ENCODE data around the gene TUBGCP2.

Gene TUBGCP2

GRCh38 chr10:133306097-133306476 lies 2.6 kb downstream of the TUBGCP2 start:
- TF ChIP-seq, protein P1, sequence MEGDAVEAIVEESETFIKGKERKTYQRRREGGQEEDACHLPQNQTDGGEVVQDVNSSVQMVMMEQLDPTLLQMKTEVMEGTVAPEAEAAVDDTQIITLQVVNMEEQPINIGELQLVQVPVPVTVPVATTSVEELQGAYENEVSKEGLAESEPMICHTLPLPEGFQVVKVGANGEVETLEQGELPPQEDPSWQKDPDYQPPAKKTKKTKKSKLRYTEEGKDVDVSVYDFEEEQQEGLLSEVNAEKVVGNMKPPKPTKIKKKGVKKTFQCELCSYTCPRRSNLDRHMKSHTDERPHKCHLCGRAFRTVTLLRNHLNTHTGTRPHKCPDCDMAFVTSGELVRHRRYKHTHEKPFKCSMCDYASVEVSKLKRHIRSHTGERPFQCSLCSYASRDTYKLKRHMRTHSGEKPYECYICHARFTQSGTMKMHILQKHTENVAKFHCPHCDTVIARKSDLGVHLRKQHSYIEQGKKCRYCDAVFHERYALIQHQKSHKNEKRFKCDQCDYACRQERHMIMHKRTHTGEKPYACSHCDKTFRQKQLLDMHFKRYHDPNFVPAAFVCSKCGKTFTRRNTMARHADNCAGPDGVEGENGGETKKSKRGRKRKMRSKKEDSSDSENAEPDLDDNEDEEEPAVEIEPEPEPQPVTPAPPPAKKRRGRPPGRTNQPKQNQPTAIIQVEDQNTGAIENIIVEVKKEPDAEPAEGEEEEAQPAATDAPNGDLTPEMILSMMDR (conservative IDR thresholded peaks at IDR 0.05; ENCODE audit: control insufficient read depth, insufficient read depth, low read depth, low read length): no peak
- DNase-seq (ENCODE audit: low read depth): no peak
- no peak overlapping the region for H3K4me3 ChIP-seq (ENCODE audit: control insufficient read depth, low read depth, low read length)

DNA sequence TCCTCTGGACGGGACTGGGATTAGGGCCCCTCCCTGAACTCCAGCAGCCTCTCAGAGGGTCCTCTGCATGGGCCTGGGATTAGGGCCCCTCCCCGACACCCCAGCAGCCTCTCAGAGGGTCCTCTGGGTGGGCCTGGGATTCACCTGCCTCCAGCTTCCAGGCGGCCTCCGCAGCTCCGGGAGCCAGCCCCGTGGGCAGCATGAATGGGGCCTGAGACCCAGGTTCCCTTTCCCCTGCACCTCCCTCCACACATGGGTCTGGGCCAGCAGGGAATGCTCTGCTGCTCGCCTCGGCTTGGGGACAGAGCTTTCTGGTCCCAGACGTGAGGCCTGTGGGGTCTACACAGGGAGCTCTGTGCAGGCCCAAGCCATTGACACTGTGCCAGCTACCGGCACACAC lies 5.5 kb downstream of the TUBGCP2 start:
- TF ChIP-seq, protein P1 (conservative IDR thresholded peaks at IDR 0.05; ENCODE audit: control insufficient read depth, insufficient read depth, low read depth, low read length): no peak
- no peak for DNase-seq (ENCODE audit: low read depth)
- no peak overlapping the region for H3K4me3 ChIP-seq (ENCODE audit: control insufficient read depth, low read depth, low read length)

DNA sequence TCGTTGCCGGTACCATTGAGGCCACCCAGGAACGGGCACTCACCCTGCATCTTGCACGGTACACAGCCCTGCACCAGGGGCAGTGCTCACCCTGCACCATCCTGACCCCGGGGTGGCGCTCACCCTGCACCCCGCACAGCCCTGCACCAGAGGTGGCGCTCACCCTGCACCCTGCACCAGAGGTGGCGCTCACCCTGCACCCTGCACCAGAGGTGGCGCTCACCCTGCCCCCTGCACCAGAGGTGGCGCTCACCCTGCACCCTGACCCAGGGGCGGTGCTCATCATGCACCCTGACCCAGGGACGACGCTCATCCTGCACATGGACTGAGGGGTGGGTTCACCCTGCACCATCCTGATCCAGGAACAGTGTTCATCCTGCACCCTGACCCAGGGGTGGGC lies 6.4 kb downstream of the TUBGCP2 start:
- no peak for DNase-seq (ENCODE audit: low read depth)

GRCh38 chr10:133299738-133300137 lies 8.9 kb downstream of the TUBGCP2 start:
- TF ChIP-seq, protein P1 (conservative IDR thresholded peaks at IDR 0.05; ENCODE audit: control insufficient read depth, insufficient read depth, low read depth, low read length): no peak
- no peak for DNase-seq (ENCODE audit: low read depth)

More for the DNA sequence above, 6.4 kb downstream of the TUBGCP2 start:
- TF ChIP-seq, protein P1 (conservative IDR thresholded peaks at IDR 0.05; ENCODE audit: control insufficient read depth, insufficient read depth, low read depth, low read length): no peak
- H3K4me3 ChIP-seq (ENCODE audit: control insufficient read depth, low read depth, low read length): no peak overlapping the region

DNA sequence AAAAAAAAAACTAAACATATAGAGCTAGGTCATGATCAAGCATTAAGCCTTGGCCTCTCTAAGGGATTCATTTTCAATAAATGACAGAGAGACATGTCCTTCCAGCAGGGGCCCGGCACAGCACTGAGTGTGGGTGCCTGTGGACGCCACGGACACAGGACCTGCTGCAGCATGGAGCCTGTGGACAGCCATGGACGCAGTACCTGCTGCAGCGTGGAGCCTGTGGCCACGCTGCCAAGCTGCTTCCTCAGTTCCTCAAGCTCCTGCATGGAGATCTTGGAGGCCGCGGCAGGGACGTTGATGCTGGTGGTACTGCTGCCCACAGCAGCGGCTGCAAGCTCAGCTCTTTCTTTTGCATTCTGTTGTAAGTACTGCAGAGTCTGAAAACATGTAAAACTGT lies 9.4 kb downstream of the TUBGCP2 start:
- DNase-seq (ENCODE audit: low read depth): no peak
- TF ChIP-seq, protein P1 (conservative IDR thresholded peaks at IDR 0.05; ENCODE audit: control insufficient read depth, insufficient read depth, low read depth, low read length): no peak
- no peak overlapping the region for H3K4me3 ChIP-seq (ENCODE audit: control insufficient read depth, low read depth, low read length)

More at GRCh38 chr10:133299738-133300137, 8.9 kb downstream of the TUBGCP2 start:
- H3K4me3 ChIP-seq (ENCODE audit: control insufficient read depth, low read depth, low read length): no peak overlapping the region

- TF ChIP-seq, protein P1 (conservative IDR thresholded peaks at IDR 0.05; ENCODE audit: control insufficient read depth, insufficient read depth, low read depth, low read length): no peak
- DNase-seq (ENCODE audit: low read depth): no peak
- H3K4me3 ChIP-seq (ENCODE audit: control insufficient read depth, low read depth, low read length): no peak overlapping the region
Measured at GRCh38 chr10:133298466-133298865, 10.2 kb downstream of the TUBGCP2 start.

DNA sequence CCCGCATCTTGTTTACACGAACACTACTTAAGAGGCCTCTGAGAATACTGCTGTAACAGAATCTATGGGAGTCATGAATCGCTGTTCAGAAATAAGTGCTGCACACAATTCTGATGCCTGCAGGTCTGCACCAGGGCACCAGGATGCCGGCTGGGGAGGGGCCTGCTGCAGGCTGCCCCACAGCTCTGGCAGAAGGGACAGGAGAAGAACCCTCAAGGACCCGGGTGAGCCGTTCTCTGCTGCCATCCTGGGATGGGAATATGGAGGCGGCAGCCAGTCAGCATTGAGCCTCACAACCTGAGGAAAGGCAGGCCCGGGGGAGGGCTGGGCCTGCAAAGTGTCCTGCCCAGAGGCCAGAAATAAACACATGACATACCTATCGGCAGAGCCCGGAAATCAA lies 11.2 kb downstream of the TUBGCP2 start:
- no peak overlapping the region for H3K4me3 ChIP-seq (ENCODE audit: control insufficient read depth, low read depth, low read length)
- no peak for DNase-seq (ENCODE audit: low read depth)
- TF ChIP-seq, protein P1 (conservative IDR thresholded peaks at IDR 0.05; ENCODE audit: control insufficient read depth, insufficient read depth, low read depth, low read length): no peak

Measured in fibroblast of mammary gland (primary cell).